NCI-H187 treated with DMSO at 0.1 percent for 48 hours (cell line): ENCODE measurements around the gene ZNF345.
A peak's percentile ranks its signal among the peaks of the same experiment; 100 is the strongest.

Experiments
- DNase-seq: peaks from one replicate; lab custom pipeline; 2025; lab: John Stamatoyannopoulos, UW

The ZNF345 gene

GRCh38 chr19:36850559-36851442 is at the start of gene ZNF345:
ZNF345 (plus strand) TSS chr19:36850876; CDS start chr19:36876831, 25,955 bp downstream.
- DNase-seq, result peak; percentile 93

- DNase-seq, result no peak
Measured at GRCh38 chr19:36805364-36805763, 45.3 kb upstream of the ZNF345 start.

GRCh38 chr19:36807029-36807428 is 43.6 kb upstream of the ZNF345 start:
- DNase-seq, result no peak

- no peak for DNase-seq
Measured at GRCh38 chr19:36819130-36819630, 31.5 kb upstream of the ZNF345 start.

GRCh38 chr19:36821758-36822157 is 28.9 kb upstream of the ZNF345 start:
- DNase-seq, result no peak

- DNase-seq, result no peak
Measured at GRCh38 chr19:36833430-36833829, 17.2 kb upstream of the ZNF345 start.

GRCh38 chr19:36837176-36837905 is 13.3 kb upstream of the ZNF345 start:
- no peak for DNase-seq

- peak; percentile 84 for DNase-seq
Measured at GRCh38 chr19:36837906-36838783, 12.5 kb upstream of the ZNF345 start, which contains the start of gene ZNF790. ZNF790 (minus strand) TSS chr19:36838387; CDS start chr19:36825619, 12,768 bp downstream.

GRCh38 chr19:36838784-36839324 is 11.8 kb upstream of the ZNF345 start:
- no peak for DNase-seq

GRCh38 chr19:36847968-36848367 is 2.7 kb upstream of the ZNF345 start:
- DNase-seq, result no peak

GRCh38 chr19:36849701-36850558 is 746 bp upstream of the ZNF345 start:
- DNase-seq, result peak; percentile 58

GRCh38 chr19:36851898-36852297 is 1.2 kb downstream of the ZNF345 start:
- no peak for DNase-seq

GRCh38 chr19:36876993-36877938 is 26.6 kb downstream of the ZNF345 start:
- no peak for DNase-seq

GRCh38 chr19:36891768-36892357 is 41.2 kb downstream of the ZNF345 start:
- DNase-seq, result no peak

- DNase-seq, result no peak
Measured at GRCh38 chr19:36894849-36895383, 44.2 kb downstream of the ZNF345 start.

GRCh38 chr19:36898422-36898821 is 47.7 kb downstream of the ZNF345 start:
- DNase-seq, result no peak

- DNase-seq, result peak; percentile 69
Measured at GRCh38 chr19:36915992-36916830, 65.5 kb downstream of the ZNF345 start, which contains the start of the genes ZNF568 and ZNF829. ZNF568 (plus strand) TSS chr19:36916332; CDS start chr19:36922771, 6,439 bp downstream. ZNF829 (minus strand) TSS chr19:36916291; CDS start chr19:36915167, 1,124 bp downstream.
